GM19099 (cell line): ENCODE results near the gene PACS1.

Source experiments
- POLR2A ChIP-seq: IDR thresholded peaks from 3 replicates; pipeline ENCODE4 v1.6.1; 2011; ENCODE audit warnings: low read depth; ENCODE audit not compliant: insufficient read length; ENCODE audit errors: extremely low read depth

PACS1 gene

GRCh38 chr11:66228521-66228920, 158.4 kb downstream of the PACS1 start:
- no peak for TF ChIP-seq POLR2A

GRCh38 chr11:66230156-66230555, 160.1 kb downstream of the PACS1 start:
- no peak for TF ChIP-seq POLR2A

- TF ChIP-seq POLR2A = no peak
Observed at GRCh38 chr11:66230978-66231377, 160.9 kb downstream of the PACS1 start.

GRCh38 chr11:66231561-66231960, 161.5 kb downstream of the PACS1 start:
- no peak for TF ChIP-seq POLR2A

- TF ChIP-seq POLR2A = no peak
Observed at GRCh38 chr11:66232769-66233168, 162.7 kb downstream of the PACS1 start.

- TF ChIP-seq POLR2A = no peak
Observed at GRCh38 chr11:66233301-66233700, 163.2 kb downstream of the PACS1 start.

- no peak for TF ChIP-seq POLR2A
Observed at GRCh38 chr11:66235141-66235540, 165.1 kb downstream of the PACS1 start.

GRCh38 chr11:66237867-66238266, 167.8 kb downstream of the PACS1 start:
- TF ChIP-seq POLR2A = no peak

- TF ChIP-seq POLR2A = no peak
Observed at GRCh38 chr11:66238786-66239413, 168.8 kb downstream of the PACS1 start.

GRCh38 chr11:66239511-66239910, 169.4 kb downstream of the PACS1 start:
- no peak for TF ChIP-seq POLR2A

- TF ChIP-seq POLR2A = no peak
Observed at GRCh38 chr11:66239998-66240780, 170.1 kb downstream of the PACS1 start.

GRCh38 chr11:66240781-66241136, 170.7 kb downstream of the PACS1 start:
- no peak for TF ChIP-seq POLR2A

- TF ChIP-seq POLR2A = no peak
Observed at GRCh38 chr11:66242095-66242765, 172.2 kb downstream of the PACS1 start.

GRCh38 chr11:66243782-66244535, 173.9 kb downstream of the PACS1 start:
- TF ChIP-seq POLR2A = no peak

GRCh38 chr11:66247295-66247694, 177.2 kb downstream of the PACS1 start:
- no peak for TF ChIP-seq POLR2A
